Stimulated activated CD4-positive, alpha-beta T cell treated with anti-CD3 and anti-CD28 coated beads, Interleukin-15, amount 100 ng/mL, for 1 hour (primary cell): ENCODE data around the gene MTRF1.

Source experiments
- DNase-seq, 2 donors: peaks; one replicate each; pipeline ENCODE4 v3.0.0-alpha.2; 2020; ENCODE audit warnings: low read depth in 1 of 2, low spot score in 1 of 2

The MTRF1 gene, protein sequence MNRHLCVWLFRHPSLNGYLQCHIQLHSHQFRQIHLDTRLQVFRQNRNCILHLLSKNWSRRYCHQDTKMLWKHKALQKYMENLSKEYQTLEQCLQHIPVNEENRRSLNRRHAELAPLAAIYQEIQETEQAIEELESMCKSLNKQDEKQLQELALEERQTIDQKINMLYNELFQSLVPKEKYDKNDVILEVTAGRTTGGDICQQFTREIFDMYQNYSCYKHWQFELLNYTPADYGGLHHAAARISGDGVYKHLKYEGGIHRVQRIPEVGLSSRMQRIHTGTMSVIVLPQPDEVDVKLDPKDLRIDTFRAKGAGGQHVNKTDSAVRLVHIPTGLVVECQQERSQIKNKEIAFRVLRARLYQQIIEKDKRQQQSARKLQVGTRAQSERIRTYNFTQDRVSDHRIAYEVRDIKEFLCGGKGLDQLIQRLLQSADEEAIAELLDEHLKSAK

DNA sequence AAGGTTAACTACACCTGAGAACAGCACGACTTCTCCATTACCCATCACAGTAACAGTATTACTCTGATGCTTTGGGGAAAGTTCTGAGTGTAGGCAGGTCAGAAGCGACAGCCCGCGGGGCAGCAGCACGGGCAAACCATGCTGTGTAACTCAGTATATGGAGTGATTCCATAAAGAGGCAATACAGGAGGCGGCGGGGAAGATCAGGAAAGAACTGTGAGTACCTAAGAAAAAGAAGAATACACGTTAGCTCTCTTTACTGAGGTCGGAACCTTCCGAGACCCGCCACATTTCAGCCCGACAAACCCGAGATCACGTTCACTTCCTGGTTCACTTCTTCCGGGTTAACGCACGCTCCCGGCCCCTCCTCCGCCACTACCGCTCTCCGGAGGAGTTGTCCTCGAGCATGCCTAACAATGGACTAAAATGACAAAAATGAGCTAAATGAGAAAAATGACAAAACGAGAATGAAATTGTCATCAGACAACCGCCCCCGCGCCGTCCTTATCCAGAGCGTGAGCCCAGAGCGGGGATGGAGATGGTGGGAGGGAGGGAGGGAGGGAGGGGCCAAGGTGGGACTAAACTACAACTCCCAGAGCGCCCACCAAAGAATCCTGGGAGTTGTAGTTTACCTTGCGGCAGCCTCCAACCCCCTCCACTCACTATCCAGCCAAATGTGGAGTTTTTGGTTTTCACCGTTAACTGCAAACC is at the start of gene MTRF1:
Gene MTRF1, minus strand, starts transcription at position 316 of the 711 bp plus-strand sequence. CDS start 2,669 bp downstream, outside the sequence.
- DNase-seq, result peak; percentile 58 to 64

DNA sequence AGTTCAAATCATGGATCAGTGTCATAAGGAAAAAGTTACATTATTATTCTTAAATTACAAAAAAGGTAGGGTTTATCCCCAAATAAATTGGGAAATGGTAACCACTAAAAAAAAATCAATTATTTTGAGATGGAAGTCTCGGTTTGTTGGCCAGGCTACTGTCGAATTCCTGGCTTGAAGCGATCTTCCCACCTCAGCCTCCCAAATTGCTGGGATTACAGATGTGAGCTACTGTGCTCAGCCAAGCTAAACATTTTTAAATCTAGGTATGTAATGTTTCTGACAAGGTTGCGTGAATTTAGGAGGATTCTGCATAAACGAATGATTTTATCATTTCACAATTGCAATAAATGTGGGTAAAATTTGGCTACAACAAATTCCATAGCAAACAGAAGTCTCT is 49.7 kb upstream of the MTRF1 start:
- DNase-seq, result no peak

DNA sequence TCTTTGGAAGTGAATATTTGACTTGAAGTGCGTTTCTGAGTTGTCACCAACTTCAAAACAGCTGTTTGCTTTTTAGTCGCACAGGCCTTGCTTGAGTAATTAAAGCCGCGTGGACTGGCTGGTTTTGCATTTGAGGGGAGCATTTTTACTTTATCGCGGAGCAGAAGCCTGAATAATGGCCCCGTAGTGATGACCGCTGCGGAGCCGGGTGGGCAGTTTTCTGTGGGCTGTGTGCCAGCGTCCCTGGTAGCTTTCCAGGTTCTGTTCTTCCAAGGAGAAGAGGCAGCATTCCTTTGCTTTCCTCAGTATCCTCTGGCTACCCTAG is 48.8 kb upstream of the MTRF1 start:
- no peak for DNase-seq

DNA sequence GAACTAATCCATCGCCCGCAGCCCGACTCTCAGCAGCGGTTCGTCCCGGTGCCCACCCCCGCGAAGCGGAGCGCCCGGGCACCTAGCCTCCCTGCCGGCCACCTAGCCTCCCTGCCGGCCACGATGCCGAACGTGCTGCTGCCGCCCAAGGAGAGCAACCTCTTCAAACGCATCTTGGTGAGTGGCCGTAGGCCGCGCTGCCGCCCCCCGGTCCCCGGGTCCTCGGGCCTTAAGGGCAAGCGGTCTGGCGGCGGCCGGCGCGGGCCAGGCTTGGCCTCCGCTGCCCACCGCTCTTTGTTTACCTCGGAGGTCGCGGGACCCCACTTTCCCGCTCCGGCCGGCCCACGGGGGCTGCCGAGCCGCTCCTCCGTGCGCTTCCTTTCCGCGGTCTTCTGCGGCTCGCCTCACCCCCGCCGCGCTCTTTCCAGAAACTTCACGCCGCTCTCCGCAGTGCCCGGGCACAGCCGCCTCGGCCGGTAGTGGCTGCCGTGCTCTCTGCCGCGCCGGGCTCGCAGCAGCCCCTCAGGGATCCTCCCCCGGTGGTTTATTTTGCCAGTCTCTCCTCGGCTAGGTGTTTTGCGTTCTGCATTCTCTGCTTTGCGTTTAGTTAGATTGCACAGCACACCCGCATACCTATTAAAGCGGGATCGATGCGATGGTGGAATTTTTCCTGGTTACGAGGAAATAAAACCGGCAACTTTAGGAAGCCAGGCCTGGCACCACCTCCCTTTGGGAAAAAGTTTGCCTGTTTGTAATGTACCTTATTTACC is 48.2 kb upstream of the MTRF1 start:
- DNase-seq, result peak; percentile 11 to 37

DNA sequence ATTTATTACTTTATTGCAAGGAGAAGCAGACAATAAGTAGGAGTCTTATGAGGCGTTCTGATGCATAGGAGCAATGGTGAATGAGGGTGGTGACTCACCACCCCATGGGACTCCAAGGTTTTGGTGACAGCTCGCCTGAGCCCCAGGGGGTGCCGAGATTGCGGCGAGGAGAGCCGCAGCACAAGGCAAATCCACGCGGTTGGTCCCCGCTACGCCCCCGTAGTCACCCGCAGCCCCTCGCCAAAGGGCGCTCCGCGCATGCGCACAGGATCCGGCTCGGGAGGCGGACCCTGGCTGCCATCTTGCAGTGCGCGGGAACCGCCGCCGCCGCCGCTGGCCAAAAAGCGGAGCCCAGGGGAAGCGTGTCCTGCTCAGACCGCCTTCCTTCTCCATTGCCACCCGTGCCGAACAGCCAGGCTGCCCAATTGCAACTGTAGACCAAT is 47.6 kb upstream of the MTRF1 start, which contains the start of gene NAA16:
Gene NAA16, plus strand, starts transcription at position 305 of the 443 bp plus-strand sequence. CDS start 262 bp downstream, outside the sequence.
- DNase-seq, result peak; percentile 87 to 96

DNA sequence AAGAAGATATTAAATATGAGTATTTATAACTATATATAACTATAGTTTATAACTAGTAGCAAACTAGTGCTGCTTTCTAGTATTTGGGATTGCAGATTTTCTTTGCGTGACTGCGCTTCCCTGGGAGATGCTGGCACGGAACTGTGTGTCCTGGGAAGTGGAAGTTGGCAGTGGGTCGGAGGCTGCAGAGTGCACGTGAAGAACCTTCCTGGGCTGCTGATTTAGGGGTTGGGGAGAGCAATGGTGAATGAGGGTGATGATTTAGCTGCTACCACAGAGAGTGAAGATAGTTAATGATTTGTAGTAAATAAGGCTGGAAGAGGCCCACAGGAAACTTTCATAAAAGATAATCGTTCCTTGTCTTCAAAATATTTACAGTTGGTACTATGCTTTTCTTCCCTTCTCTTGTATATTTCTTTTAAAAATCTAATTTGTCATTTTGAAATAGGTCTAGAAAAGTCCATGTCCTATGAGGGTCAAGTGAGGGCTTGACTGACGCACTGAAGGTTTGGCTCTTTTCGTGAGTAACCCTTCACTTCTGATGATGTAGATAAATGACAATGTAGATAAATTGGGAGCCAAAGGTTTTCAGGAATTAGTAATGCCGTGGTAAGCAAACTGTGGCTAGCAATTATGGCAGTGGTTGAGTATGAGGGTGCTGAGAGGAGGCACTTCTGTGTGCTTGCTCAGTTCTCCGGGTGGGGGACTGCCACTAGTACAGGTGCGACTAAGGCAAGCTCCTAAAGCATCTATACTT is 44.7 kb upstream of the MTRF1 start:
- no peak for DNase-seq

DNA sequence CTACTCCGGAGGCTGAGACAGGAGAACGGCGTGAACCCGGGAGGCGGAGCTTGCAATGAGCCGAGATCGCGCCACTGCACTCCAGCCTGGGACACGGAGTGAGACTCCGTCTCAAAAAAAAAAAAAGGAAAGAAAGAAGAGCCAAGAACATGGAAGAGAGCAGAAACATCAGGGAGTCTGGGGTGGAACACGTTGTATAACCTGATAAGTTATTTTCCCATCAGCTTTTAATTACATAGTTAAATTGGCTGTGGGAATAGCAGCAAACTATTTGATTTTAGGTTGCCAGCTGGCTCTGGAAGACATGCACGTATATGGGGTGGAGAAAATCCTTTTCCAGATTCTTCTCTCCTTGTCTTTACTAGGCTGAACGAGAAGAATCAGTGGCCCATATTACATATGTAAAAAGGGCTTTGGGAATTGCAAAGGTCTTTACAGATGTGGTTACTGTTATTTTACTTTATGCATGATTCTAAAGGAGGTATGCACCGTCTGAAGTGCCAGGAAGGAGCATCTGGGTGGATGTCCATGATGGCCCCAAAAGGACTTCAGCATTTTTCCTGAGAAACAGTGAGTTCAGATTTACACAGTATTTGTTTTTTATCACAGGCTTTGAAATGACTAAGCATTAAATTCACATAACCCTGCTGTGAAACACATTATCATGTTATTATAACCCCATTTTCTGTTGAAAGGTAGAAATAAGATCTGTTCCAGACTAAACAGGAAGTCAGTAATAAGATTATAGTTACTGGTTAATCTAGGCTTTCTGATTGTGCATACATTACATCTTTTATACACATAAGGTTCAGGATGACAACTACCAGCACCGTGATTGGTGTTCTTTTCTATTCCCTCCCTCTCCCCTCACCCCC is 43.1 kb upstream of the MTRF1 start:
- no peak for DNase-seq

DNA sequence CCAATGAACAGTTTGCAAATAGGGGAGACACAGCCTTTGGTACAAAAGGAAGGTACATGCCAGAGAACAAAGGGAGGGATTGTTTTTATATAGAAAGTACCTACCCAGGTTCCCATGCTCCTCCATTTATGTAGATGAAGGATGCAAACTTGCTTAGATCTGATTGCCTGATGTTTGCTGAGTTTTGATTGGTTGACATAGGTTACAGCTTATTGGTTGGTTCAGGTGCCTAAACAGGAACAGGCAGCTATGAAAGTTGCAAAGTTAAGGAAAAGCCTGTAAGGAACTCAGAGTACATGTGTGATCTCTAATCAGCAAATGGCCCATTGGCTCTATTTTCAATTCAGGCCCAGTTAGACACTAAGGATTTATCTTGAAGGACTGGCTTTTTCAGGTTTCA is 41.2 kb upstream of the MTRF1 start:
- DNase-seq, result no peak

DNA sequence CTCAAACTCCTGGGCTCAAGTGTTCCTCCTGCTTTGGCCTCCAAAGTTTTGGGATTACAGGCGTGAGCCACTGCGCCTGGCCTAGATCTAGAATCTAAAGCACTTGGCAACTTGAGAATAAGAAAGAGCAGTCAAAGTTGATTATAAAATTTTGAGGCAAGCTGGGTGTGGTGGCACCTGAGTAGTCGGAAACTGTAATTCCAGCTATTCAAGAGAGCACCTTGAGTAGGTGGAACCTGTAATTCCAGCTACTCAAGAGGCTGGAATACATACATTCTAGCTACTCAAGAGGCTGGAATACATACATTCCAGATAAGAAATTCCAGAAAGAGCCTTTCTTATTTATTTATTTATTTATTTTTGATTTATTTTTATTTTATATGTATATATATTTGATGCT is 39.4 kb upstream of the MTRF1 start:
- no peak for DNase-seq

DNA sequence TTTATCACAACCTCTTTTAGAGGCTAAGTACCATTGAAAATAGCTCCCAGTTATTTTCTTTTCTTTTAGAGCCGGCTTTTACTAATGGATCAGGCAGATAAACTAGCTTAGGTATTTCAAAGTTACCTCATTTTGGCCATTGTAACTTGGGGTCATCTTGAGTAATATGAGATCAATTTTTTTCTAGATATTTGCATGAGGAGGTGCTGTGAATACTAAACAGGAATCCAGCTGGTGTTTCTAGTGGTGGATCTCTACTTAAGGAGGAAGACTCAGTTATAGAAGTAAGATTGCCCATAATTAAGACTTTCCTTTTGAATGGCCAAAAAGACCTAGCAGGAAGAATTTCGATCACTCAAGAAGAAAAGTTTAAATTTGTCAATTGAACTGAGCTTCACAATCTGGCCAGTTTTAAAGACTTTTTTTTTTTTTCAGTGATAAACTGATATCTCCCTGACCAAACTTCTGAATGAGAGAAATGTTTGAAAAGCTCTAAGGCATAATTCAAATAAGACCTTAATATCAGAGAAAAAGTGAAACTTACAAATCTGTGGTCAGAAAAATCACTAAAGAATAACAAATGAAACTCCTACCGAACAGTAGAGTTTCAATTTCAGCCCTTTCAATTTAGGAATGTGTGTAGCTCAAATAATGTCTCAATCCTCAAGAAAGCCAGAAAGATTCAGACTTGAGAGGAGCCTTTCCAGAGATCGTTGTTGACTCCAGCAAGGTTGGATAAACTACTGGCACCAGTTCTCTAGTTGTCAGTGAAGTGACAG is 36.1 kb upstream of the MTRF1 start:
- no peak for DNase-seq

DNA sequence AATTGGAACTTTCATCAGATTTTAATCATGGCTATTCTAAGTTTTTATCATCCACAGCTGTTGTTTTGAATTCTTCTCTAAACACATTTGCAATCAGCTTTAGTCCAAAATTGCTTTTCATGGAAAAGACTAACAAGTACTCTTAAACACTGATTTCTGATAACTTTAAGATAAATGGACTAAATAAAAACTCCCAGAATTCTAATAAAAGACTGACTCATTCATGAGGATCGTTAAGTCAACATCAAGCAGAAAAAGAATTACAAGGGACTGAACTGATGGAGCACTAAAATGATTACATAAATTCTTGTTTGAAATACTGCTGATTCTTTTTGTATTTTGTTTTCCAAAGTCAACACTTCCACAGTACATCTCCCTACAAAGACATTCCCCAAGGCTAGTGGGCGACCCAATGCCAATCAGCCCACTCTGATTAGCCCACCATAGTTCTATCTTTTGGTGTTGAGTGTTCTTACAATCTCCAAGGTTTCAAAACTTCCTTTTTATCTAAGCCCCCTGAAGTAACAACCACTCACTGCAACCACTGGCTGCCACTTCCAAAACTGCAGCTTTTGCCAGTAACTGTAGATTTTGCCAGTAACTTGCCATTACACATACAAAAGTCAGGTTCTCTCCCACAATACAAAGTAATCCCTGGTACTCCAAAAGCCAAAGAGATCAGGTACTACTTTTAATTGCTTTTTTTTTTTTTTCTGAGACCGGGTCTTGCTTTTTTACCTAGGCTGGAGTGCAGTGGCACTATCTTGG is 33.7 kb upstream of the MTRF1 start:
- no peak for DNase-seq

DNA sequence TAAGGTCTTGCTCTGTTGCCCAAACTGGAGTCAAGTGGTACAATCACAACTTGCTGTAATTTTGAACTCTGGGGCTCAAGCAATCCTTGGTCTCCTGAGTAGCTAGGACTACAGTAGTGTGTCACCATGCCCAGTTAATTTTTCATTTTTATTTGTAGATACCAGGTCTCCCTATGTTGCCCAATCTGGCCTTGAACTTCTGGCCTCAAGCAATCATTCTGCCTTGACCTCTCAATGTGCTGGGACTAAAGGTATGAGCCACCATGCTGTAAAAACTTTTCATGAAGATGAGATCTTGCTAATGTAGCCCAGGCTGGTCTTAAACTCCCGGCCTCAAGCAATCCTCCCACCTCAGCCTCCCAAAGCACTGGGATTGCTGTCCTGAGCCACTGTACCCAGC is 32.6 kb upstream of the MTRF1 start:
- no peak for DNase-seq

DNA sequence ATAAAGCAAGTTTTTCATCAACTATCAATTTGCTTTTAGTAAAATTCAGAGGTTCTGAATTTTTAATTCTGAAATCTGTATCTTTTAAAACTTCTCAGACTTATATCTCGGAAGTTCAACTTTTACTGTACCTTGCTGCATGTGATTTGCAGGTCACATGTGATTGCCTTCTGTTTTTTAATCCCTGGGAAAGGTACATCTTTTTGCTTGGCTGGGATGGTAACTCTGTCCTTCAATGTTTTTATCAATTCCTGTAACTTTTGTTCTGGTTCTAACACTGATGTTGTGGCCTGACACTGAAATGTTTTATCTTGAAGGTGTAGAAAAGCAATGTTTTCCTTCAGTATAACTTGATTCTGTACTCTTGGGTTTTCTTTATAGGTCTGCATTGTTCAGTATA is 31.5 kb upstream of the MTRF1 start:
- DNase-seq, result no peak

DNA sequence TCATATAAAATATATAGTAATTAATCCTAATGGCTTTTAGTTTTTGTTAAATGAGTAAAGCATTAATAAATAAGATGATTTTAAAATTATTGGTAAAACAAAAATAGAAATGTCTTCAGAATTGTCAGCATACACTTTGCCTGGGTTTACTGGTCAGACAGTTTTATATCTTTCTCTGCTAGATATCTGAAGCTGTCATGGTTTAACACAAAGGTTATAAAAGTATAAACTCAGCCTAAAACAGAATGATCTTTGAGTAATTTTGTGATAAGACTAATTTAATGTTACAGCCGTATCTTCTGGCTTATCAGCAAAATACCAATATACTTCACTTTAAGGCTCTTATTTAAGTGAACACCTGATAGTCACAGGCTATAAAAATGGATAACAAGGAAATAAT is 29.9 kb upstream of the MTRF1 start:
- DNase-seq, result no peak

DNA sequence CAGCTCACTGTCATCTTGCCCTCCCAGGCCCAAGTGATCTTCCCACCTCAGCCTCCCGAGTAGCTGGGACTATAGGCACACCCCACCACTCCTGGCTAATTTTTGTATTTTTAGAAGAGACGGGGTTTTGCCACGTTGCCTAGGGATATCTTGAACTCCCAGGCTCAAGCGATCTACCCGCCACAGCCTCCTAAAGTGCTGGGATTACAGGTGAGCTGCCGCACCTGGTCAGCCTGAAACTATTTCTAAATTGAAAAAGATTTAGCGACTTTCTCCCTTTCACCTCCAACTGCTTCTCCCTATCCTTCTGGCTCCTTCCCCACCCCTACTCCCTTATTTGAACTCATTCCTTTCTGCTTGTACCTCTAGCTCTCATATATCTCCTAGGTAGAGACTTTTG is 27.9 kb upstream of the MTRF1 start:
- no peak for DNase-seq

DNA sequence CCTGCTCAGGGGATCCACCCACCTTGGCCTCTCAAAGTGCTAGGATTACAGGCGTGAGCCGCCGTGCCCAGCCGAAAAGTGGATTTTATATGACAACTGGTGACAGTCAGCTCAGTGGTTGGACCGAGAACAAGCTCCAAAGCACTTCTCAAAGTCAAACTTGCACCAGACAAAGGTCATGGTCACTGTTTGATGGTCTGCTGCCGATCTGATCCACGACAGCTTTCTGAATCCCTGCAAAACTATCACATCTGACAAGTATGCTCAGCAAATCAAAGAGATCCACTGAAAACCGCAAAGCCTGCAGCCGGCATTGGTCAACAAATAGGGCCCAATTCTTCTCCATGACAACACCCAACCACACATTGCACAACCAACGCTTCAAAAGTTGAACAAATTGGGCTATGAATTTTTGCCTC is 26.1 kb upstream of the MTRF1 start:
- no peak for DNase-seq

DNA sequence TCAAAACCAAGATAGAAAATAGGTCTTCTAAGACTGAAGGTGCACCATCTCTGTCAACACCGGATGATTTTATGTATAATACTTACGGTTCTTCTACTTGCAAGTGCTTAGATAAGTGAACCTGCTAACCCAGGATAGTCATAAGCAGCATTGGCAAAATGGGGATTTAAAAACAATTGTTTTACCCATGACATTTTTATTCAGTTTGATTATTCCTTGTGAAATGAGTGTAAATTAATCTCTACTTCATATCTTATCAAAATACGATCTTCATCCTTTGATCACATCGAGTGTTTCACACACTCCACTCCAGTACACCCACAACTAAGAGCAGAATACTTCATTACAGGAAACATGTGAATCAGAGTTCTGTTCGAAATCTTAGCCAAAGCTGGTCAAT is 23.0 kb upstream of the MTRF1 start:
- DNase-seq, result no peak

DNA sequence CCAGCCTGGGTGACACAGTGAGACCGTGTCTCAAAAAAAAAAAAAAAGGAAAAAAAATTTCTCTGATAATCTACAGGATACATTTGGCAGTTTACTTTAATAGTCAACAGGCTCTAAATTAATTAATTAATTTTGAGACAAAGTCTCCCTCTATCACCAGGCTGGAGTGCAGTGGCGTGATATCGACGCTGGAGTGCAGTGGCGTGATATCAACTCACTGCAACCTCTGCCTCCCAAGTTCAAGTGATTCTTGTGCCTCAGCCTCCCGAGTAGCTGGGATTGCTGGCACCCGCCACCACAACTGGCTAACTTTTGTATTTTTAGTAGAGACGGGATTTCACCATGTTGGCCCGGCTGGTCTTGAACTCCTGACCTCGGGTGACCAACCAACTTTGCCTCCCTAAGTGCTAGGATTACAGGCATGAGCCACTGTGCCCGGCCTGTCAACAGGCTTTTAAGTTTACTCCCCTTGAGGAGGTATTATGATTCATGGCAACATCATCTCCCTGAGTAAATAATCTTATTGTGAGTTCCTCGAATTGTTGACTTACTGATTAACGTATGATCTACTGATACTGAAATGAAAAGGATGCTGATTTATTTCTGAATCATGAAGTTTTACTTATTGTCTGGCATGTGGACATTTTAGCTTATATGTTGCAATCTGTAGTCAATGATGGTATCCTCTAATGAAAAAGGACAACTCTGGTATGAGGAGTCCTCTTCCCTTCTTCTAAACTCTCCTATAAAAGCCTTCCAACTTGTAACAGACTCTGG is 21.3 kb upstream of the MTRF1 start:
- no peak for DNase-seq
